ENCODE data around the gene KRTAP5-2.
A peak's percentile ranks its signal among the peaks of the same experiment; 100 is the strongest.

Gene KRTAP5-2

DNA sequence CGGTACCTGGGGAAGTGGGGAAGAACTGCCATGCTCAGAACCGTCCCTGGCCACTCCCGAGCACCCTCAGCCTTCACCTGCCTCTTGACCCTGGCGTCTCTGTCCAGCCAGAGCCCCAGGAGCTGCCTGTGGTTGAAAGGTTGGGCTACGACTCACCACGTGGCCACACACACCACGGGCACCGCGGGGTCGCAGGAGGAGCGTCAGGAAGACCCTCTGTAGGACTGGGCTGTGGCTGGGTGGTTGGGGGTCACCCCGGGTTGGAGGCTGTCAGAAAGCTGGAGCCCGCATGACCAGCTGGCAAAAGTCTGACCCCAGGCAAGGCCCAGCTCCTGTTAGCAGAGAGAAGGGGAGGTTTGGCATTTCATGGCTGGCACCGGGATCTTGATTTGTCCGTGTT, 43.0 kb upstream of the KRTAP5-2 start:
- DNase-seq (ENCODE audit: low spot score): no peak
- in situ Hi-C loops (cut with MboI; ENCODE audit: low sequenced_read_pairs, unreplicated experiment): no loop called here
- TF ChIP-seq, protein P1, sequence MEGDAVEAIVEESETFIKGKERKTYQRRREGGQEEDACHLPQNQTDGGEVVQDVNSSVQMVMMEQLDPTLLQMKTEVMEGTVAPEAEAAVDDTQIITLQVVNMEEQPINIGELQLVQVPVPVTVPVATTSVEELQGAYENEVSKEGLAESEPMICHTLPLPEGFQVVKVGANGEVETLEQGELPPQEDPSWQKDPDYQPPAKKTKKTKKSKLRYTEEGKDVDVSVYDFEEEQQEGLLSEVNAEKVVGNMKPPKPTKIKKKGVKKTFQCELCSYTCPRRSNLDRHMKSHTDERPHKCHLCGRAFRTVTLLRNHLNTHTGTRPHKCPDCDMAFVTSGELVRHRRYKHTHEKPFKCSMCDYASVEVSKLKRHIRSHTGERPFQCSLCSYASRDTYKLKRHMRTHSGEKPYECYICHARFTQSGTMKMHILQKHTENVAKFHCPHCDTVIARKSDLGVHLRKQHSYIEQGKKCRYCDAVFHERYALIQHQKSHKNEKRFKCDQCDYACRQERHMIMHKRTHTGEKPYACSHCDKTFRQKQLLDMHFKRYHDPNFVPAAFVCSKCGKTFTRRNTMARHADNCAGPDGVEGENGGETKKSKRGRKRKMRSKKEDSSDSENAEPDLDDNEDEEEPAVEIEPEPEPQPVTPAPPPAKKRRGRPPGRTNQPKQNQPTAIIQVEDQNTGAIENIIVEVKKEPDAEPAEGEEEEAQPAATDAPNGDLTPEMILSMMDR (IDR thresholded peaks at IDR 0.05; ENCODE audit: borderline replicate concordance, control extremely low read depth, extremely low read depth, insufficient read depth, missing control alignments): no peak

DNA sequence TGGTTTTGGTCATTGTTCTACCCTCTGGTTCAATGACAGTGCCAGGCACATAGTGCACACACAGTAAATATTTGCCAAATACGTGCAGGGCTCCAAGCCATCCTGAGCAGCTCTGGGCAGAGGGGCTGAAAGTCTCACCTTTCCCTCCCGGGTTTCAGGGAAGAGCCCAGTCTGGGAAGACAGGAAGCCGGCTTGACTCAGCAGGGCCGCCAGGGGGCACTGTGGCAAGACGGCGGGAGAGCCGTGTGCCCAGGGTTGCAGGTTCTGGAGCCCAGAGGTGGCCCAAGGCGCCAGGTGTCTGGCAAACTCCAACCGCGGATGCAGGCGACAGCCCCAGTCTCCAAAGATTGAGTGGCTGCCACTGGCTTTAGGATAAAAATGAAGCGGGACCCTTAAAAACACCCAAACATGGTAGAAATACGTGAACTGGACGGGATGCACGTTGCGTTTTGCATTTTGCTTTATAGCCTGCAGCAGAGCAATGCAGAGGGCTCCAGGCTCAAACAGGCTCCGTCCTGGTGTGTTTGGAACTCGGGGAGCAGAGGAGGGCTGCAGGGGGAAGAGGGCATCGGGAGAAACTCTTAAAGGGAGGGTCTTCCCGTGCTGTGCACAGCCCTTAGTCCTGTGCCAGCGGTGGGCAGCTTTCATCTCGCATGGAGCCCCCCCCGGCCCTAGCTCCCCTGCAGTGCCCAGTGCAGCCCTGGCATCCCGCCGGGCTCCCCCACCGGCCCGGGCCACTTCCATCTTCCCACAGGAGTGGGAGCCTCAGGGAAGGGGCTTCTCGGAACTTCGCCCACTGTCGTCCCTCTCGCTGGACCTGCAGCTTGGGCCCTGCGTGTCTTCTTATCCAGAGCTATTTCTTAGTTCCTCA, 42.2 kb upstream of the KRTAP5-2 start:
- in situ Hi-C loops (cut with MboI; ENCODE audit: low sequenced_read_pairs, unreplicated experiment): no loop called here

DNA sequence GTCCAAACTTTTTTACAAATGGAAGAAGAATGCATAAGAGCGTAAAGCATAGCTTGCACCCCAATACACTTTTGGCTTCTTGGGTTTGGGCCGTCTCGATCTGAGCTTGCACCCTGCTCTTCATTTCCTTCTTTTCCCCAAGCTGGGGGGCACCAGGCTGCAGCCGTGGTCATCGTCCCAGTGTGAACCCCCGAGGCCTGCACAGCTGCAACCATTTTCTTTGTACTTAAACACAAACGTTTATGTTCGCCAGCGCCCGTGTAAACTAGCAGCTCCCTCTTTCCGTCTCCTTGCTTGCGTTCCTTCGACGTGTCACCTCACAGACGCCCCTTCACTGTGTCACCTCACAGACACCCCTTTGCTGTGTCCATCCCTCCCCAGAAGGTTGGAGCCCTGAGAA, 41.6 kb upstream of the KRTAP5-2 start:
- in situ Hi-C loops (cut with MboI; ENCODE audit: low sequenced_read_pairs, unreplicated experiment): no loop called here
- TF ChIP-seq, protein P1 (IDR thresholded peaks at IDR 0.05; ENCODE audit: borderline replicate concordance, control extremely low read depth, extremely low read depth, insufficient read depth, missing control alignments): no peak
- no peak for DNase-seq (ENCODE audit: low spot score)

More for the DNA sequence above, 42.2 kb upstream of the KRTAP5-2 start:
- TF ChIP-seq, protein P1 (IDR thresholded peaks at IDR 0.05; ENCODE audit: borderline replicate concordance, control extremely low read depth, extremely low read depth, insufficient read depth, missing control alignments): peak; percentile 79
- peak; percentile 74 for DNase-seq (ENCODE audit: low spot score)

DNA sequence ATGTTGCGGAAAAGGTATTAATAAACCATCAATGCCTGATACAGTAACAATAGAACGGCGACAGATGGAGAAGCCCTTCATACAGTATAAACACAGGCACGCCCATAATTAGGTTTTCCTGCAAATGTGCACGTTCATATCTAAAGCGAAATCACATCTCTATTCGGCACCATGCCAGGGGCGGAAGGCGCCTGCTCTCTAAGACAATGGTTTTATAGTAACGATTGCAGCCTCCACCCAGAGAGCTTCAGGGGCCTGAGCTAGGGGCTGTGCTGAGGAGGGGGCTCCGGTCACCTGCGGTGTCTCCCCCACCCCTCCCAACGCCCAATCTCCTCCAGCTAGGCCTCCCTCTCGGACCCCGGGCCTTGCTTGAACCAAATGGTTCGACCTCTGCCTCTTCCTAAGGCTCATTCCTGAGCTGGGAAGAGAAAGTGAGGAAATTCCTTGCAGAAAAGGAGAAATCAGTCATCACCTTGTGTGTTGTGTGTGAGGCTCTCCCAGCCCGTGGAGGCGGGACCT, 41.1 kb upstream of the KRTAP5-2 start:
- TF ChIP-seq, protein P1 (IDR thresholded peaks at IDR 0.05; ENCODE audit: borderline replicate concordance, control extremely low read depth, extremely low read depth, insufficient read depth, missing control alignments): no peak
- no peak for DNase-seq (ENCODE audit: low spot score)
- in situ Hi-C loops (cut with MboI; ENCODE audit: low sequenced_read_pairs, unreplicated experiment): no loop called here

DNA sequence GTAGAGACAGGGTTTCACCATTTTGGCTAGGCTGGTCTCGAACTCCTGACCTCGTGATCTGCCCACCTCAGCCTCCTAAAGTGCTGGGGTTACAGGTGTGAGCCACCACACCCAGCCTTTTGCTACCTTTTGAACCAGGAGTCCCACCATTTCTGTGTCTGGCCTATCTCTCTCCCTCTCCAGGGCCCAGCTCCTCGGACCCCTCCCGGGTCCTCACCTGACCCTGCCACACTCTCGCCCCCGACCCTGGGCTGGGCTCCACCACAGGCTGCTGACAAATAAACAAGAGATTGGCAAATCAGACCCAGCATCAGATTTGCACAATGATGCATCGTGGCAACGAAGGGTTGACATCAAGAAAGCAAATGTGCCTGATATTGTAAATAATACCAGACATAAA, 40.2 kb upstream of the KRTAP5-2 start:
- TF ChIP-seq, protein P1 (IDR thresholded peaks at IDR 0.05; ENCODE audit: borderline replicate concordance, control extremely low read depth, extremely low read depth, insufficient read depth, missing control alignments): no peak
- in situ Hi-C loops (cut with MboI; ENCODE audit: low sequenced_read_pairs, unreplicated experiment): no loop called here
- DNase-seq (ENCODE audit: low spot score): no peak

DNA sequence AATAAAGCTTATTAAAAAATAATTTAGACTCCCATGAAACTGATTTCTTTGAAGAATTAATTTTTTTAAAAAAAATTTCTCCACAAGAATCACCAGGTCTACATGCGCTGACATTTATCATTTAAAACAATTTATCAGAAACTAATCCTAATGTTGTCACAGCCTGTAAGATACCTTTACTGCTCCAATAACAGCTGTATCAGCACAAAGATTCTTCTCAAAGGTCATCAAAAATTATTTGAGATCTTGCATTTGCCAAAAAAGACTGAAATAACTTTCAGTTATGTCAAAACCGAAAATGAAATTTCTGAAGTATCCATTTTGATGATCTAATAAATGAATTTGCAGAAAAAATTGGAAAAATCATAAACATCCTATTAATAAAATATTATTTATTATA, 39.5 kb upstream of the KRTAP5-2 start:
- TF ChIP-seq, protein P1 (IDR thresholded peaks at IDR 0.05; ENCODE audit: borderline replicate concordance, control extremely low read depth, extremely low read depth, insufficient read depth, missing control alignments): no peak
- in situ Hi-C loops (cut with MboI; ENCODE audit: low sequenced_read_pairs, unreplicated experiment): no loop called here
- no peak for DNase-seq (ENCODE audit: low spot score)
